ENCODE data around the gene CRISP2.

The CRISP2 gene

GRCh38 chr6:49653438-49653837, 59.9 kb downstream of the CRISP2 start:
- no peak for DNase-seq

GRCh38 chr6:49651239-49651638, 62.1 kb downstream of the CRISP2 start:
- no peak for DNase-seq

GRCh38 chr6:49649988-49650387, 63.4 kb downstream of the CRISP2 start:
- DNase-seq = no peak

- DNase-seq = no peak
These were observed 65.3 kb downstream of the CRISP2 start for GRCh38 chr6:49648036-49648435.

GRCh38 chr6:49647476-49647875, 65.9 kb downstream of the CRISP2 start:
- DNase-seq = no peak

GRCh38 chr6:49646942-49647341, 66.4 kb downstream of the CRISP2 start:
- DNase-seq = no peak

GRCh38 chr6:49646130-49646824, 67.1 kb downstream of the CRISP2 start:
- DNase-seq = no peak

- no peak for DNase-seq
These were observed 68.2 kb downstream of the CRISP2 start for GRCh38 chr6:49645139-49645538.
